HL-60 (cell line): Measurements from ENCODE around the gene ESRRB.

ENCODE experiments used
- DNase-seq, 2 experiments: peaks; one replicate each; pipeline ENCODE4 v3.0.0-alpha.2; 2010 to 2020; ENCODE audit warnings: low read depth in 1 of 2, low spot score in 1 of 2
- H3K27ac ChIP-seq: fragments of 250-450 bp; sonication (Bioruptor Pico); replicated peaks from 2 replicates; pipeline ENCODE4 v1.5.1; 2020; ENCODE audit warnings: mild to moderate bottlenecking, moderate library complexity
- H3K27me3 ChIP-seq: fragments of 250-450 bp; sonication (Bioruptor Pico); 2 replicates; pipeline ENCODE4 v1.5.1; 2021; ENCODE audit warnings: mild to moderate bottlenecking, moderate library complexity; ENCODE audit not compliant: insufficient read depth, poor library complexity, severe bottlenecking
- H3K4me3 ChIP-seq: replicated peaks from 2 replicates; pipeline ENCODE4 v1.5.1; 2011; ENCODE audit warnings: mild to moderate bottlenecking, control low read depth, low read length; ENCODE audit not compliant: insufficient read depth
- CTCF ChIP-seq: IDR thresholded peaks from one replicate; pipeline ENCODE4 v1.5.1; 2011; ENCODE audit warnings: low read length, control low read depth, inconsistent platforms; ENCODE audit not compliant: insufficient read depth
- GABPA ChIP-seq: IDR thresholded peaks from 2 replicates; pipeline ENCODE4 v1.6.1; 2012; ENCODE audit warnings: low read depth
- POLR2AphosphoS5 ChIP-seq: IDR thresholded peaks from 2 replicates; pipeline ENCODE4 v1.6.1; 2012; ENCODE audit warnings: low read depth
- REST ChIP-seq: IDR thresholded peaks from 2 replicates; pipeline ENCODE4 v1.6.1; 2012; ENCODE audit warnings: low read depth; ENCODE audit not compliant: insufficient replicate concordance
- SPI1 ChIP-seq: IDR thresholded peaks from 2 replicates; pipeline ENCODE4 v1.6.1; 2012; ENCODE audit warnings: low read depth, mild to moderate bottlenecking, borderline replicate concordance

Gene ESRRB

DNA sequence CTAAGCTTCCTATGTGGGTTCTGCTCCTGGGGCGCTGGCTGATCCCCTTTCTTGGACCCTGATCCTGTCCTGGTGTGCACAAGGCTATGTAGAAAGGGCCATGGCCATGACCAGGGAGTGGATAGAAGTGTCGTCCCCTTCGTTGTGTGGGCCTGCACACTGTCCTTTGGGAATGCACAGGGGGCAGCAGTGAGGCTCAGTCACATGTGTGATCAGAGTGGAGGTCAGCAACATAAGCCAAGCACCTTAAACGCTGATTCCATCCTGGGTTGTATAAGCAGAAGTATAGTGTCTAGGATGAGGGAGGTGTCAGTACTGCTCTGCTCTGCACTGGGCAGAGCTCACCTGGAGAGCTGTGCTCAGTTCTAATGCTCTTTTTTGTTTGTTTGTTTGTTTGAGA, 48.4 kb downstream of the ESRRB start:
- DNase-seq, result no peak
- no peak overlapping the region for H3K27ac ChIP-seq
- no peak overlapping the region for H3K4me3 ChIP-seq
- no peaks in the 10 kb centered on the region for H3K27me3 ChIP-seq
- no peak for TF ChIP-seq GABPA
- TF ChIP-seq CTCF, result no peak
- TF ChIP-seq REST, result no peak
- no peak for TF ChIP-seq POLR2AphosphoS5
- no peak for TF ChIP-seq SPI1

GRCh38 chr14:76426161-76426696, 50.3 kb downstream of the ESRRB start:
- DNase-seq, result no peak
- H3K27ac ChIP-seq, result no peak overlapping the region
- TF ChIP-seq GABPA (no peak), POLR2AphosphoS5 (no peak), CTCF (no peak), SPI1 (no peak), REST (no peak)
- H3K27me3 ChIP-seq, result no peaks in the 10 kb centered on the region
- no peak overlapping the region for H3K4me3 ChIP-seq

DNA sequence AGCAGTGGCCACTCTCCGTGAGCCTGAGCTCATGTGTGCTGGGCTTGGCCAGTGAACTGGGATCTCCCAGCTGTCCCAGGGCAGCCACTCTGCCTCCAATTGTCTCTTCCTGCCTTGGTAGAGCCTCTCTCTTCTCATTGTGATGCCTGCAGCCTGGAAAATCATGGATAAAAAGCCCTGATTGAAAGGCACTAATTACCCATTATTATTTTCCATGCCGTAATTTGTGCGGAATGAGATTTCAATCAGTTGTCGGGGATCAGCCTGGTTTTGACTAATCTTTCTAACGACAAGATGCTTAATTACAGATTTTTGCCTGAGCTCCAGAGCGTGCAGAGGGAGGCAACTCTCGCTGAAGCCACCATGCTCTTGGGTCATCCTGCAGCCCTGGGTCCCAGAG, 52.7 kb downstream of the ESRRB start:
- no peak overlapping the region for H3K27ac ChIP-seq
- no peaks in the 10 kb centered on the region for H3K27me3 ChIP-seq
- TF ChIP-seq REST (no peak), GABPA (no peak), POLR2AphosphoS5 (no peak), CTCF (no peak), SPI1 (no peak)
- no peak overlapping the region for H3K4me3 ChIP-seq
- DNase-seq, result no peak
